Peyer's patch (tissue), 4 donors: ENCODE results near the gene KCNC1.

ENCODE experiments used
- POLR2A ChIP-seq, 2 donors: fragments of 450-650 bp; IDR thresholded peaks; one replicate each; pipeline ENCODE4 v1.5.1; 2017; ENCODE audit warnings: antibody characterized with exemption in 2 of 2, mild to moderate bottlenecking in 2 of 2, moderate library complexity in 2 of 2
- TF ChIP-seq, protein P1 (sequence below), 6 experiments: fragments of 450-650 bp in 4 of 6; fragments of 200-600 bp in 2 of 6; sonication (generic) in 1 of 6; IDR thresholded peaks; one replicate each; pipeline ENCODE4 v1.5.1; 2017 to 2019; ENCODE audit warnings: antibody characterized with exemption in 6 of 6, mild to moderate bottlenecking in 3 of 6, moderate library complexity in 1 of 6

DNA sequence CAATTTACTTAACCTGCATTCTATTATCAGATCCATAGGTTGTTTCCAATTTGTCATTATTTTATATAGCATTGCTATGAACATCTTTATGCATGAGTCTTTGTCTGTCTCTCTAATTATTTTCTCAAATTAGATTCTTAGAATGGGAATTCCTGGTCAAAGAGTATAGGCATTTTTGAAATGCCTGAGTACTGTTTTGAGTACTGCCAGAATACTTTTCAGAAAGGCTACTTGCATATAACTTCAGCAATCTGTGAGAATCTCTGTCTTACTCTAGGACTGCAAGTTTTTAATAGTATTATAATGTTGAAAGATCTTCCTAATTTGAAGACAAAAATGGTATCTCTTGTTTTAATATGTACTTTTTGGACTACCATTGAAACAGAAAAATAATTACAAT lies 56.6 kb downstream of the KCNC1 start:
- TF ChIP-seq POLR2A (IDR thresholded peaks at IDR 0.05): no peak
- TF ChIP-seq, protein P1, sequence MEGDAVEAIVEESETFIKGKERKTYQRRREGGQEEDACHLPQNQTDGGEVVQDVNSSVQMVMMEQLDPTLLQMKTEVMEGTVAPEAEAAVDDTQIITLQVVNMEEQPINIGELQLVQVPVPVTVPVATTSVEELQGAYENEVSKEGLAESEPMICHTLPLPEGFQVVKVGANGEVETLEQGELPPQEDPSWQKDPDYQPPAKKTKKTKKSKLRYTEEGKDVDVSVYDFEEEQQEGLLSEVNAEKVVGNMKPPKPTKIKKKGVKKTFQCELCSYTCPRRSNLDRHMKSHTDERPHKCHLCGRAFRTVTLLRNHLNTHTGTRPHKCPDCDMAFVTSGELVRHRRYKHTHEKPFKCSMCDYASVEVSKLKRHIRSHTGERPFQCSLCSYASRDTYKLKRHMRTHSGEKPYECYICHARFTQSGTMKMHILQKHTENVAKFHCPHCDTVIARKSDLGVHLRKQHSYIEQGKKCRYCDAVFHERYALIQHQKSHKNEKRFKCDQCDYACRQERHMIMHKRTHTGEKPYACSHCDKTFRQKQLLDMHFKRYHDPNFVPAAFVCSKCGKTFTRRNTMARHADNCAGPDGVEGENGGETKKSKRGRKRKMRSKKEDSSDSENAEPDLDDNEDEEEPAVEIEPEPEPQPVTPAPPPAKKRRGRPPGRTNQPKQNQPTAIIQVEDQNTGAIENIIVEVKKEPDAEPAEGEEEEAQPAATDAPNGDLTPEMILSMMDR (IDR thresholded peaks at IDR 0.05): no peak
